GM08714 (cell line): ENCODE results near the gene PROSER3.
"Not testable (repeated sequence)": the region's sequence is repeated elsewhere in the genome, so short reads cannot be mapped to it uniquely, and the experiment has no call there.

ENCODE experiments used
- H3K4me3 ChIP-seq: fragments of 200-500 bp; sonication (Bioruptor generic); 2 replicates; pipeline ENCODE4 v1.5.1; 2014; ENCODE audit warnings: mild to moderate bottlenecking, low read length, inconsistent platforms
- ZNF274 ChIP-seq: IDR thresholded peaks from 2 replicates; pipeline ENCODE4 v1.6.1; 2012; ENCODE audit warnings: mild to moderate bottlenecking, low read depth, low read length

PROSER3 gene

GRCh38 chr19:35789978-35790944 is 32.3 kb downstream of the PROSER3 start:
- TF ChIP-seq ZNF274: no peak
- H3K4me3 ChIP-seq: no peak overlapping the region

GRCh38 chr19:35790981-35791813 is 33.2 kb downstream of the PROSER3 start:
- TF ChIP-seq ZNF274: no peak

GRCh38 chr19:35791814-35792279 is 33.9 kb downstream of the PROSER3 start:
- no peak overlapping the region for H3K4me3 ChIP-seq
- no peak for TF ChIP-seq ZNF274

More at GRCh38 chr19:35790981-35791813, 33.2 kb downstream of the PROSER3 start:
- no peak overlapping the region for H3K4me3 ChIP-seq

- TF ChIP-seq ZNF274: no peak
- no peak overlapping the region for H3K4me3 ChIP-seq
Observed at GRCh38 chr19:35792312-35792711, 34.3 kb downstream of the PROSER3 start.

- no peak for TF ChIP-seq ZNF274
- no peak overlapping the region for H3K4me3 ChIP-seq
Observed at GRCh38 chr19:35792888-35793287, 34.9 kb downstream of the PROSER3 start.

GRCh38 chr19:35793381-35794165 is 35.6 kb downstream of the PROSER3 start:
- TF ChIP-seq ZNF274: no peak
- no peak overlapping the region for H3K4me3 ChIP-seq

GRCh38 chr19:35795564-35795963 is 37.6 kb downstream of the PROSER3 start:
- not testable (repeated sequence) for H3K4me3 ChIP-seq

- TF ChIP-seq ZNF274: no peak
- H3K4me3 ChIP-seq: no peak overlapping the region
Observed at GRCh38 chr19:35796645-35797542, 38.9 kb downstream of the PROSER3 start.

- TF ChIP-seq ZNF274: no peak
- no peak overlapping the region for H3K4me3 ChIP-seq
Observed at GRCh38 chr19:35797663-35798062, 39.7 kb downstream of the PROSER3 start.

- no peak overlapping the region for H3K4me3 ChIP-seq
- no peak for TF ChIP-seq ZNF274
Observed at GRCh38 chr19:35801828-35802227, 43.9 kb downstream of the PROSER3 start.

- no peak overlapping the region for H3K4me3 ChIP-seq
- TF ChIP-seq ZNF274: no peak
Observed at GRCh38 chr19:35805526-35806102, 47.6 kb downstream of the PROSER3 start.

GRCh38 chr19:35806597-35806996 is 48.6 kb downstream of the PROSER3 start:
- no peak for TF ChIP-seq ZNF274
- H3K4me3 ChIP-seq: no peak overlapping the region

GRCh38 chr19:35807633-35808032 is 49.7 kb downstream of the PROSER3 start:
- no peak for TF ChIP-seq ZNF274

More at GRCh38 chr19:35807633-35808032, 49.7 kb downstream of the PROSER3 start:
- no peak overlapping the region for H3K4me3 ChIP-seq
